Activated T-helper 17 cell treated with anti-CD3 and anti-CD28 coated beads, Interleukin-2, amount 50 U/mL, for 72 hours (primary cell): ENCODE measurements around the gene ARRDC1. TPM values are rescaled to one million over a fixed set of nuclear protein-coding genes. Genes with fewer than 3 reads are reported as not detected.
A peak's percentile ranks its signal among the peaks of the same experiment; 100 is the strongest.

ENCODE experiments used
- ATAC-seq: fragments of 150-1000 bp; cut with Tn5 transposase; replicated peaks from 2 replicates; pipeline ENCODE4 v1.10.0; 2021; ENCODE audit warnings: mild to moderate bottlenecking, moderate library complexity
- H3K27ac Mint-ChIP-seq: one replicate; pipeline ENCODE4 v1.8.0; 2022; ENCODE audit warnings: mixed read lengths
- H3K27me3 Mint-ChIP-seq: one replicate; pipeline ENCODE4 v1.8.0; 2022; ENCODE audit warnings: mixed read lengths
- H3K36me3 Mint-ChIP-seq: one replicate; pipeline ENCODE4 v1.8.0; 2022; ENCODE audit warnings: low read depth, mild to moderate bottlenecking, mixed read lengths
- H3K4me1 Mint-ChIP-seq: one replicate; pipeline ENCODE4 v1.8.0; 2022; ENCODE audit warnings: mixed read lengths
- H3K4me3 Mint-ChIP-seq: one replicate; pipeline ENCODE4 v1.8.0; 2022; ENCODE audit warnings: mild to moderate bottlenecking, mixed read lengths
- H3K9me3 Mint-ChIP-seq: one replicate; pipeline ENCODE4 v1.8.0; 2022; ENCODE audit warnings: mixed read lengths
- total RNA-seq, 2 donors: library from RNA; stranded (reverse); gene quantifications; one replicate each; pipeline ENCODE4 v1.2.3, GENCODE V29; 2022

Gene ARRDC1
- total RNA-seq, 2 donors from 2014 or later: 39.0 to 43.0 TPM

DNA sequence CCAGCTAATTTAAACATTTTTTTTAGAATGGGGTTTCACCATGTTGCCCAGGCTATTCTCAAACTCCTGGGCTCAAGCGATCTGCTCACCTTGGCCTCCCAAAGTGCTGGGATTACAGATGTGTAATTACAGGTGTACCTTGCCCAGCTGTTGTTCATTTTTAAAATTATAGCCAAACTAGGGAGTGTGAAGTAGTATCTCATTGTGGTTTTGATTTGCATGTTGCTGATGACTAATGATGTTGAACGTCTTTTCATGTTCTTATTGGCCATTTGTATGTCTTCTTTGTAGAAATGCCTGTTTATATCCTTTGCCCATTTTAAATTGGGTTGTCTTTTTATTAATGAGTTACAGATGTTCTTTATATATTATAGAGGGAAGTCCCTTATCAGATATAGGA is 44.8 kb downstream of the ARRDC1 start:
- no peaks in the 10 kb centered on the region for H3K27me3 Mint-ChIP-seq
- H3K4me3 Mint-ChIP-seq: no peak overlapping the region
- peaks cover 84% of the 10 kb centered on the region for H3K36me3 Mint-ChIP-seq
- H3K4me1 Mint-ChIP-seq: peaks cover 27% of the 10 kb centered on the region
- peak overlapping the region; percentile 15 for H3K27ac Mint-ChIP-seq
- peak; percentile 80 for ATAC-seq
- H3K9me3 Mint-ChIP-seq: no peaks in the 10 kb centered on the region

DNA sequence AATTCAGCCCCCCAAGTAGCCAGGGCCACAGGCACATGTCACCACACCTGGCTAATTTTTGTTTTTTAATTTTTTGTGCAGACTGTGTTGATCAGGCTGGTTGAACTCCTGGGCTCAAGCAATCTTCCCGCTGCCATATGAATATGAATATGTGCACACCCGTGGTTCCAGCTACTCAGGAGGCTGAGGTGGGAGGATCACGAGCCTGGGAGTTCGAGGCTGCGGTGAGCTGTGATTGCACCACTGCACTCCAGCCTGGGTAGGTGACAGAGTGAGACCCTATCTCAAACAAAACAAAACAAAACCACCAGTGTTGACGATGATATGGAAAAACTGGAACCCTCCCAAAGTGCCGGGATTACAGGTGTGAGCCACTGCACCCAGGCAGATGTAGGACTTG is 45.3 kb downstream of the ARRDC1 start:
- Mint-ChIP-seq H3K36me3 (peaks cover 84% of the 10 kb centered on the region), H3K4me3 (no peak overlapping the region), H3K27me3 (no peaks in the 10 kb centered on the region), H3K9me3 (no peaks in the 10 kb centered on the region), H3K4me1 (peaks cover 27% of the 10 kb centered on the region), H3K27ac (no peak overlapping the region)
- no peak for ATAC-seq

DNA sequence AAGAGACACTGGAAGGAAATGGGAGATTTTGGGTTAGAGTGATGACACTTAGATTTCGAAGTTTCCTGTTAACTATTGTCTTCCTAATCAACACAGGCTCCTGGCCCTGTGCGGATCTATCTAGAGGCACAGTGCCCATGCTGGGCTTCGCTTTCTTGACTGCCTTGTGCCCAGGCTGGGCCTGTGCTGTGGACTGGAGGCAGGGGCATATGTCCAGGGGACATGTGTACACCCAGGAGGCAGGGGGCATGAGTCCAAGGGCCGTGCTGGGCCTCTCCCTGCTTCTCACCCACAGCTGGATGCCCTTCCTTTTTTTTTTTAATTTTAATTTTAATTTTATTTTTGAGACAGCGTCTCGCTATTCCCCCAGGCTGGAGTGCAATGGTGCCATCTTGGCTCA is 50.9 kb downstream of the ARRDC1 start:
- no peaks in the 10 kb centered on the region for H3K9me3 Mint-ChIP-seq
- H3K27me3 Mint-ChIP-seq: no peaks in the 10 kb centered on the region
- H3K4me1 Mint-ChIP-seq: peaks cover 14% of the 10 kb centered on the region
- no peak overlapping the region for H3K27ac Mint-ChIP-seq
- H3K4me3 Mint-ChIP-seq: no peak overlapping the region
- peaks cover 45% of the 10 kb centered on the region for H3K36me3 Mint-ChIP-seq
- no peak for ATAC-seq

DNA sequence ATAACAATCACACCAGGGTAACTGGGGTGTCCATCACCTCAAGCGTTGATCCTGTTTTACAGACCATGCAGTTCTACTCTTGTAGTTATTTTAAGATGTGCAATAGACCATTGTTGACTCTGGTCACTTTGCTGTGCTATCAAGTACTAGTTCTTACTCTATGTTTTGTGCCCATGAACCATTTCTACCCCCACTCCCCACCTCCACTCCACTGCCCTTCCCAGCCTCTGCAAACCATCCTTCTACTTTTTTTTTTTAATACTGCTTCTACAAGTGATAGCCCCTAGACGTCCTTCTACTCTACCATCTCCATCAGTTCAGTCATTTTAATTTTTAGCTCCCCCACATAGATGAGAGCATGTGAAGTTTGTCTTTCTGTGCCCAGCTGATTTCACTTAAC is 52.1 kb downstream of the ARRDC1 start:
- ATAC-seq: no peak
- H3K36me3 Mint-ChIP-seq: peaks cover 35% of the 10 kb centered on the region
- peaks cover 14% of the 10 kb centered on the region for H3K4me1 Mint-ChIP-seq
- no peak overlapping the region for H3K4me3 Mint-ChIP-seq
- no peaks in the 10 kb centered on the region for H3K27me3 Mint-ChIP-seq
- no peak overlapping the region for H3K27ac Mint-ChIP-seq
- no peaks in the 10 kb centered on the region for H3K9me3 Mint-ChIP-seq

DNA sequence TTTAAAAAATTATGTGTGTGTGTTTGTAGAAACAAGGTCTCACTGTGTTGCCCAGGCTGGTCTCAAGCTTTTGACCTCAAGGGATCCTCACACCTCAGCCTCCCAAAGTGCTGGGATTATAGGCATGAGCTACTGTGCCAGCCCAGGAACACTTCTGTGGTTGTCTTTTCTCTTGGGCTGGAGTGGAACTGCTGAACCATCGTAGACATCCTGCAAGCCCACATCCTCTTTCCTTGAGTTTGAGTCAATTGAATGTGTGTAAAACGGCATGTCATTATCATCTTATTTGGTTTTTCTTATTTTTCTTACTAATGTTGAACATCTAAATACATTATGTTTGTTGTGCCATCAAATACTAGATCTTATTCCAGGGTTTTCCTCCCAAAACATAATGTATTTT is 53.3 kb downstream of the ARRDC1 start:
- Mint-ChIP-seq H3K36me3 (peaks cover 30% of the 10 kb centered on the region), H3K4me1 (peaks cover 19% of the 10 kb centered on the region), H3K9me3 (no peaks in the 10 kb centered on the region), H3K27me3 (no peaks in the 10 kb centered on the region), H3K4me3 (no peak overlapping the region), H3K27ac (peak overlapping the region; percentile 43)
- no peak for ATAC-seq

DNA sequence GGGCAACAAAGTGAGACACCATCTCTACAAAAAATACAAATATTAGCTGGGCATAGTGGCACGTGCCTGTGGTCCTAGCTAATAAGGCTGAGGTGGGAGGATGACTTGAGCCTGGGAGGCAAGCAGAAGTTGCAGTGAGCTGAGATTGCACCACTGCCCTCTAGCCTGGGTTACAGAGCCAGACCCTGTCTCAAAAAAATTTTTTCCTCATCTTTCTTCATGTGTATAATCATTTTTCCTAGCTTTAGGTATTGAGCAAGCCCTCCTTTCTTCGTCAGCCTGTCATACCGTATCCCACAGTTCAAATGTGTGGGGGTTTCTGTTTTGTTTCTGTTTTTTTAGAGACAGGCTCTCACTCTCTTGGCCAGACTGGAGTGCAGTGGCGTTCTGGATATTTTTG is 54.7 kb downstream of the ARRDC1 start:
- Mint-ChIP-seq H3K9me3 (no peaks in the 10 kb centered on the region), H3K4me3 (no peak overlapping the region), H3K27me3 (no peaks in the 10 kb centered on the region), H3K4me1 (peaks cover 19% of the 10 kb centered on the region), H3K27ac (peak overlapping the region; percentile 50), H3K36me3 (peaks cover 32% of the 10 kb centered on the region)
- no peak for ATAC-seq

DNA sequence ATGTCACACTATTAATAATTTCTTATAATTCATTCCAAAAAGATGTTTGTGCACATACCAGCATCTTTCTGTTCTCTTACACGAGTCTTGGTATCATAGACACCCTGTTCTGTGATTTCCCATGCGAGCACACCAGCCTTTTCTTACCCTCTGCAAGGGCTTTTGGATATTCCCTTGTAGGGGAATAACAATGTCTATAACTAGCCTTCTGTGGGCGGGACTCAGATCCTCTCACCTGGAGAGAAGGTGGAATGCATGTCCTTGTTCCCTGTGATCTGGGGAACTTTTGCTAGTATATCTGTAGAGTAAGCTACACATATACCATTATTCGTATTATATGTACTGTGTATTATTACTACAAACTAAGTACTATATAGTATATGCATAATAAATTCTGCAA is 58.1 kb downstream of the ARRDC1 start:
- ATAC-seq: no peak
- Mint-ChIP-seq H3K36me3 (peaks cover 35% of the 10 kb centered on the region), H3K4me1 (peaks cover 11% of the 10 kb centered on the region), H3K4me3 (no peak overlapping the region), H3K9me3 (no peaks in the 10 kb centered on the region), H3K27ac (peak overlapping the region; percentile 8), H3K27me3 (no peaks in the 10 kb centered on the region)

DNA sequence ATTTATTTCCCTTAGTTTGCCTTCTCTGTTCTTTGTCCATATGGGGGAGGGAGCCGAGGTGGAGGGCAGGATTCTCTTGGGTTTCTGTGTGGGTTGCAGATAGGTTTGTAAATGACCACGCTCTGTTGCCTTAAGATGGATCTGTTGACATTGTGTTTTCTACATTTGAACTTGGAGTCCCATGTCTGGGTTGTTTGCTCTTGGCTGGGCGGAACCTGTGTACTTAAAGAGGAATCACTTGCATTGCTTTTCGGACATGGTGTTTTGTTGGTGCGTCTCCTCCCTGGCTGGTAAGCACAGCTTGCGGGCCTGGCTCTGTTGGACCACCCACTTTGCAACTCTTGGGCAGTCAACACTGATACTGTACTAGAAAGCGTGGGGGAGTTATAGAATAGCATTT is 59.2 kb downstream of the ARRDC1 start:
- H3K4me1 Mint-ChIP-seq: peaks cover 19% of the 10 kb centered on the region
- H3K4me3 Mint-ChIP-seq: no peak overlapping the region
- H3K36me3 Mint-ChIP-seq: peaks cover 46% of the 10 kb centered on the region
- H3K27me3 Mint-ChIP-seq: no peaks in the 10 kb centered on the region
- H3K27ac Mint-ChIP-seq: peak overlapping the region; percentile 31
- no peaks in the 10 kb centered on the region for H3K9me3 Mint-ChIP-seq
- ATAC-seq: no peak

Other genes with a start within 250 kb of the ARRDC1 start
- gene EXD3, start 182.5 kb upstream of the ARRDC1 start, total RNA-seq: 1 to 10 TPM; 8.8 to 10.0 TPM
- gene NOXA1, start 182.3 kb upstream of the ARRDC1 start, total RNA-seq: under 1 TPM; 0.39 to 0.58 TPM
- not detected for gene ENTPD8, start 164.3 kb upstream of the ARRDC1 start, total RNA-seq
- gene NSMF, start 146.4 kb upstream of the ARRDC1 start, total RNA-seq: 10 to 100 TPM; 26.6 to 35.5 TPM
- gene PNPLA7, start 55.3 kb upstream of the ARRDC1 start, total RNA-seq: 1 to 10 TPM; 2.9 to 5.1 TPM
- gene MRPL41, start 53.8 kb upstream of the ARRDC1 start, total RNA-seq: 10 to 100 TPM; 23.3 to 45.5 TPM
- gene DPH7, start 26.8 kb upstream of the ARRDC1 start, total RNA-seq: 10 to 100 TPM; 26.7 to 35.5 TPM
- 10 to 100 TPM; 27.2 to 43.6 TPM for gene ZMYND19, start 15.2 kb upstream of the ARRDC1 start, total RNA-seq
- 10 to 100 TPM; 77.2 to 77.8 TPM for gene EHMT1, start 13.3 kb downstream of the ARRDC1 start, total RNA-seq